ENCODE measurements around the gene FGF21.

FGF21 gene

DNA sequence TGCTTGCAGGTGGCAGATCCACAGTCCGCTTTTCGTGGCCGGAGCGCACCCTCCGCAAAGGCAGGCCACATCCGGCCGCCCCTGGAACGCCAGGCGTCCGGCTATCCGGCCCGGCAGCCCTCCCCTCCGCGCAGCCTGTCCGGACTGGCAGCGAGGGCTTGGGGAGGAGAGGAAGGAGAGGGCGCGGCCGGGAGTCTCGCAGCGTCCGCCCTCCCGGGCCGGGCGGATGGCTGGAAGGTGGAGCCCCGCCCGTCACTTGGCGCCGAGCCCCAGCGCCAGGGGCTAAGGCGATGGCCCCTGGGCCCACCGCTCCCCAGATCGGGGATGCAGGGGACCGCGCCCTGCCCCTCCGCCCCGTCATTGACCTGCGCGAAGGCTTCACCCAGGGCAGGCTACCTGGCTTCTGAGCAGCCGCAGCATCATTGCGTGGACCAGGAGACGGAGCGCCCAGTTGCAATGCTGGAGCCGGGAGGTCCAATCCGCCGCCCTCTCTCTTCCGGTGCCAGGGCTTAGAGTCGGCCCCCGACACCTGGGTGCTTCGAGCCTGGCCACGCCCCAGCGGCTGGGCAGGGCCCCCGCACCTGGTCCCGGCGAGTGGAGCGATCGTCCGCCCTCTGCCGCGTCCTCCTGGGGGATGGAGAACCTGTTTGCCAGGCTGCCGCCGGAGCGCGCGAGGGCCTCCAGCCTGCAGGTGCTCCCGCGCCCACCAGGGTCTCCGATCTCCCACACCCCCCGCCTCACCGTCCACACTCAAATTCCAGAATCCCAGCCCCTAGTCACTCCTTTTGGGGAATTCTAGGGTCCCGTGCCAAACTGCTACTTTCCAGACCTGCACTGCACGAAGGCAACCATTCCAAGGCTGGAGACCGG, 2.6 kb upstream of the FGF21 start, which contains the start of gene FUT1 (continued):
- TF ChIP-seq, protein P1, sequence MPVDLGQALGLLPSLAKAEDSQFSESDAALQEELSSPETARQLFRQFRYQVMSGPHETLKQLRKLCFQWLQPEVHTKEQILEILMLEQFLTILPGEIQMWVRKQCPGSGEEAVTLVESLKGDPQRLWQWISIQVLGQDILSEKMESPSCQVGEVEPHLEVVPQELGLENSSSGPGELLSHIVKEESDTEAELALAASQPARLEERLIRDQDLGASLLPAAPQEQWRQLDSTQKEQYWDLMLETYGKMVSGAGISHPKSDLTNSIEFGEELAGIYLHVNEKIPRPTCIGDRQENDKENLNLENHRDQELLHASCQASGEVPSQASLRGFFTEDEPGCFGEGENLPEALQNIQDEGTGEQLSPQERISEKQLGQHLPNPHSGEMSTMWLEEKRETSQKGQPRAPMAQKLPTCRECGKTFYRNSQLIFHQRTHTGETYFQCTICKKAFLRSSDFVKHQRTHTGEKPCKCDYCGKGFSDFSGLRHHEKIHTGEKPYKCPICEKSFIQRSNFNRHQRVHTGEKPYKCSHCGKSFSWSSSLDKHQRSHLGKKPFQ (tag by site-specific recombination; IDR thresholded peaks at IDR 0.05) = no peak
- TF ChIP-seq ZNF274 (IDR thresholded peaks at IDR 0.05; ENCODE audit: low read length) = no peak
- TF ChIP-seq ZNF274 (tag by site-specific recombination; IDR thresholded peaks at IDR 0.05; ENCODE audit: borderline replicate concordance) = no peak
- TF ChIP-seq MEIS1 (CRISPR knock-in tag; IDR thresholded peaks at IDR 0.05; ENCODE audit: borderline replicate concordance) = no peak
- TF ChIP-seq ZSCAN30 (tag by site-specific recombination; IDR thresholded peaks at IDR 0.05) = 0 out of 2 replicates have a peak, but pooled peaks have one; percentile 26
- TF ChIP-seq ZNF169 (tag by site-specific recombination; IDR thresholded peaks at IDR 0.05) = no peak
- TF ChIP-seq OSR2 (tag by site-specific recombination; IDR thresholded peaks at IDR 0.05) = no peak
- TF ChIP-seq, protein P2, sequence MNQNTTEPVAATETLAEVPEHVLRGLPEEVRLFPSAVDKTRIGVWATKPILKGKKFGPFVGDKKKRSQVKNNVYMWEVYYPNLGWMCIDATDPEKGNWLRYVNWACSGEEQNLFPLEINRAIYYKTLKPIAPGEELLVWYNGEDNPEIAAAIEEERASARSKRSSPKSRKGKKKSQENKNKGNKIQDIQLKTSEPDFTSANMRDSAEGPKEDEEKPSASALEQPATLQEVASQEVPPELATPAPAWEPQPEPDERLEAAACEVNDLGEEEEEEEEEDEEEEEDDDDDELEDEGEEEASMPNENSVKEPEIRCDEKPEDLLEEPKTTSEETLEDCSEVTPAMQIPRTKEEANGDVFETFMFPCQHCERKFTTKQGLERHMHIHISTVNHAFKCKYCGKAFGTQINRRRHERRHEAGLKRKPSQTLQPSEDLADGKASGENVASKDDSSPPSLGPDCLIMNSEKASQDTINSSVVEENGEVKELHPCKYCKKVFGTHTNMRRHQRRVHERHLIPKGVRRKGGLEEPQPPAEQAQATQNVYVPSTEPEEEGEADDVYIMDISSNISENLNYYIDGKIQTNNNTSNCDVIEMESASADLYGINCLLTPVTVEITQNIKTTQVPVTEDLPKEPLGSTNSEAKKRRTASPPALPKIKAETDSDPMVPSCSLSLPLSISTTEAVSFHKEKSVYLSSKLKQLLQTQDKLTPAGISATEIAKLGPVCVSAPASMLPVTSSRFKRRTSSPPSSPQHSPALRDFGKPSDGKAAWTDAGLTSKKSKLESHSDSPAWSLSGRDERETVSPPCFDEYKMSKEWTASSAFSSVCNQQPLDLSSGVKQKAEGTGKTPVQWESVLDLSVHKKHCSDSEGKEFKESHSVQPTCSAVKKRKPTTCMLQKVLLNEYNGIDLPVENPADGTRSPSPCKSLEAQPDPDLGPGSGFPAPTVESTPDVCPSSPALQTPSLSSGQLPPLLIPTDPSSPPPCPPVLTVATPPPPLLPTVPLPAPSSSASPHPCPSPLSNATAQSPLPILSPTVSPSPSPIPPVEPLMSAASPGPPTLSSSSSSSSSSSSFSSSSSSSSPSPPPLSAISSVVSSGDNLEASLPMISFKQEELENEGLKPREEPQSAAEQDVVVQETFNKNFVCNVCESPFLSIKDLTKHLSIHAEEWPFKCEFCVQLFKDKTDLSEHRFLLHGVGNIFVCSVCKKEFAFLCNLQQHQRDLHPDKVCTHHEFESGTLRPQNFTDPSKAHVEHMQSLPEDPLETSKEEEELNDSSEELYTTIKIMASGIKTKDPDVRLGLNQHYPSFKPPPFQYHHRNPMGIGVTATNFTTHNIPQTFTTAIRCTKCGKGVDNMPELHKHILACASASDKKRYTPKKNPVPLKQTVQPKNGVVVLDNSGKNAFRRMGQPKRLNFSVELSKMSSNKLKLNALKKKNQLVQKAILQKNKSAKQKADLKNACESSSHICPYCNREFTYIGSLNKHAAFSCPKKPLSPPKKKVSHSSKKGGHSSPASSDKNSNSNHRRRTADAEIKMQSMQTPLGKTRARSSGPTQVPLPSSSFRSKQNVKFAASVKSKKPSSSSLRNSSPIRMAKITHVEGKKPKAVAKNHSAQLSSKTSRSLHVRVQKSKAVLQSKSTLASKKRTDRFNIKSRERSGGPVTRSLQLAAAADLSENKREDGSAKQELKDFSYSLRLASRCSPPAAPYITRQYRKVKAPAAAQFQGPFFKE (tag by site-specific recombination; IDR thresholded peaks at IDR 0.05; ENCODE audit: borderline replicate concordance) = 0 out of 2 replicates have a peak, but pooled peaks have one; percentile 14
- no peak for TF ChIP-seq SETDB1 (IDR thresholded peaks at IDR 0.05; ENCODE audit: insufficient read length, low read length)
- TF ChIP-seq ZNF548 (tag by site-specific recombination; IDR thresholded peaks at IDR 0.05) = no peak
- TF ChIP-seq ZNF248 (tag by site-specific recombination; IDR thresholded peaks at IDR 0.05) = no peak
- no peak for TF ChIP-seq ZFP41 (tag by site-specific recombination; IDR thresholded peaks at IDR 0.05; ENCODE audit: borderline replicate concordance)
- TF ChIP-seq ZNF146 (tag by site-specific recombination; IDR thresholded peaks at IDR 0.05) = no peak
- TF ChIP-seq, protein P3, sequence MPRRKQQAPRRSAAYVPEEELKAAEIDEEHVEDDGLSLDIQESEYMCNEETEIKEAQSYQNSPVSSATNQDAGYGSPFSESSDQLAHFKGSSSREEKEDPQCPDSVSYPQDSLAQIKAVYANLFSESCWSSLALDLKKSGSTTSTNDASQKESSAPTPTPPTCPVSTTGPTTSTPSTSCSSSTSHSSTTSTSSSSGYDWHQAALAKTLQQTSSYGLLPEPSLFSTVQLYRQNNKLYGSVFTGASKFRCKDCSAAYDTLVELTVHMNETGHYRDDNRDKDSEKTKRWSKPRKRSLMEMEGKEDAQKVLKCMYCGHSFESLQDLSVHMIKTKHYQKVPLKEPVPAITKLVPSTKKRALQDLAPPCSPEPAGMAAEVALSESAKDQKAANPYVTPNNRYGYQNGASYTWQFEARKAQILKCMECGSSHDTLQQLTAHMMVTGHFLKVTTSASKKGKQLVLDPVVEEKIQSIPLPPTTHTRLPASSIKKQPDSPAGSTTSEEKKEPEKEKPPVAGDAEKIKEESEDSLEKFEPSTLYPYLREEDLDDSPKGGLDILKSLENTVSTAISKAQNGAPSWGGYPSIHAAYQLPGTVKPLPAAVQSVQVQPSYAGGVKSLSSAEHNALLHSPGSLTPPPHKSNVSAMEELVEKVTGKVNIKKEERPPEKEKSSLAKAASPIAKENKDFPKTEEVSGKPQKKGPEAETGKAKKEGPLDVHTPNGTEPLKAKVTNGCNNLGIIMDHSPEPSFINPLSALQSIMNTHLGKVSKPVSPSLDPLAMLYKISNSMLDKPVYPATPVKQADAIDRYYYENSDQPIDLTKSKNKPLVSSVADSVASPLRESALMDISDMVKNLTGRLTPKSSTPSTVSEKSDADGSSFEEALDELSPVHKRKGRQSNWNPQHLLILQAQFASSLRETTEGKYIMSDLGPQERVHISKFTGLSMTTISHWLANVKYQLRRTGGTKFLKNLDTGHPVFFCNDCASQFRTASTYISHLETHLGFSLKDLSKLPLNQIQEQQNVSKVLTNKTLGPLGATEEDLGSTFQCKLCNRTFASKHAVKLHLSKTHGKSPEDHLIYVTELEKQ (tag by site-specific recombination; IDR thresholded peaks at IDR 0.05; ENCODE audit: borderline replicate concordance) = no peak
- TF ChIP-seq, protein P4, sequence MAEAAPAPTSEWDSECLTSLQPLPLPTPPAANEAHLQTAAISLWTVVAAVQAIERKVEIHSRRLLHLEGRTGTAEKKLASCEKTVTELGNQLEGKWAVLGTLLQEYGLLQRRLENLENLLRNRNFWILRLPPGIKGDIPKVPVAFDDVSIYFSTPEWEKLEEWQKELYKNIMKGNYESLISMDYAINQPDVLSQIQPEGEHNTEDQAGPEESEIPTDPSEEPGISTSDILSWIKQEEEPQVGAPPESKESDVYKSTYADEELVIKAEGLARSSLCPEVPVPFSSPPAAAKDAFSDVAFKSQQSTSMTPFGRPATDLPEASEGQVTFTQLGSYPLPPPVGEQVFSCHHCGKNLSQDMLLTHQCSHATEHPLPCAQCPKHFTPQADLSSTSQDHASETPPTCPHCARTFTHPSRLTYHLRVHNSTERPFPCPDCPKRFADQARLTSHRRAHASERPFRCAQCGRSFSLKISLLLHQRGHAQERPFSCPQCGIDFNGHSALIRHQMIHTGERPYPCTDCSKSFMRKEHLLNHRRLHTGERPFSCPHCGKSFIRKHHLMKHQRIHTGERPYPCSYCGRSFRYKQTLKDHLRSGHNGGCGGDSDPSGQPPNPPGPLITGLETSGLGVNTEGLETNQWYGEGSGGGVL (tag by site-specific recombination; IDR thresholded peaks at IDR 0.05) = peak; percentile 41; the same call in 1 of the 2 replicates
- peak; percentile 78 for TF ChIP-seq ZBTB8A (tag by site-specific recombination; IDR thresholded peaks at IDR 0.05)
- no peak for TF ChIP-seq ZNF670 (tag by site-specific recombination; IDR thresholded peaks at IDR 0.05; ENCODE audit: low read depth)
- no peak for TF ChIP-seq ZNF19 (tag by site-specific recombination; IDR thresholded peaks at IDR 0.05; ENCODE audit: low read depth)
- no peak for TF ChIP-seq MYNN (tag by site-specific recombination; IDR thresholded peaks at IDR 0.05; ENCODE audit: borderline replicate concordance)
- peak; percentile 74 for TF ChIP-seq GLIS2 (tag by site-specific recombination; IDR thresholded peaks at IDR 0.05)
- no peak for TF ChIP-seq ZNF792 (tag by site-specific recombination; IDR thresholded peaks at IDR 0.05)
- TF ChIP-seq, protein P5, sequence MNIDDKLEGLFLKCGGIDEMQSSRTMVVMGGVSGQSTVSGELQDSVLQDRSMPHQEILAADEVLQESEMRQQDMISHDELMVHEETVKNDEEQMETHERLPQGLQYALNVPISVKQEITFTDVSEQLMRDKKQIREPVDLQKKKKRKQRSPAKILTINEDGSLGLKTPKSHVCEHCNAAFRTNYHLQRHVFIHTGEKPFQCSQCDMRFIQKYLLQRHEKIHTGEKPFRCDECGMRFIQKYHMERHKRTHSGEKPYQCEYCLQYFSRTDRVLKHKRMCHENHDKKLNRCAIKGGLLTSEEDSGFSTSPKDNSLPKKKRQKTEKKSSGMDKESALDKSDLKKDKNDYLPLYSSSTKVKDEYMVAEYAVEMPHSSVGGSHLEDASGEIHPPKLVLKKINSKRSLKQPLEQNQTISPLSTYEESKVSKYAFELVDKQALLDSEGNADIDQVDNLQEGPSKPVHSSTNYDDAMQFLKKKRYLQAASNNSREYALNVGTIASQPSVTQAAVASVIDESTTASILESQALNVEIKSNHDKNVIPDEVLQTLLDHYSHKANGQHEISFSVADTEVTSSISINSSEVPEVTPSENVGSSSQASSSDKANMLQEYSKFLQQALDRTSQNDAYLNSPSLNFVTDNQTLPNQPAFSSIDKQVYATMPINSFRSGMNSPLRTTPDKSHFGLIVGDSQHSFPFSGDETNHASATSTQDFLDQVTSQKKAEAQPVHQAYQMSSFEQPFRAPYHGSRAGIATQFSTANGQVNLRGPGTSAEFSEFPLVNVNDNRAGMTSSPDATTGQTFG (tag by site-specific recombination; IDR thresholded peaks at IDR 0.05; ENCODE audit: borderline replicate concordance) = 0 out of 2 replicates have a peak, but pooled peaks have one; percentile 42
- TF ChIP-seq ZNF266 (tag by site-specific recombination; IDR thresholded peaks at IDR 0.05; ENCODE audit: low read depth) = no peak
